Effector CD4-positive, alpha-beta T cell (primary cell): ENCODE measurements around the gene PDGFA.
"Not testable (repeated sequence)": the region's sequence is repeated elsewhere in the genome, so short reads cannot be mapped to it uniquely, and the experiment has no call there.

Experiments used
- DNase-seq: peaks from one replicate; pipeline ENCODE4 v3.0.0-alpha.2; 2020

Gene PDGFA

DNA sequence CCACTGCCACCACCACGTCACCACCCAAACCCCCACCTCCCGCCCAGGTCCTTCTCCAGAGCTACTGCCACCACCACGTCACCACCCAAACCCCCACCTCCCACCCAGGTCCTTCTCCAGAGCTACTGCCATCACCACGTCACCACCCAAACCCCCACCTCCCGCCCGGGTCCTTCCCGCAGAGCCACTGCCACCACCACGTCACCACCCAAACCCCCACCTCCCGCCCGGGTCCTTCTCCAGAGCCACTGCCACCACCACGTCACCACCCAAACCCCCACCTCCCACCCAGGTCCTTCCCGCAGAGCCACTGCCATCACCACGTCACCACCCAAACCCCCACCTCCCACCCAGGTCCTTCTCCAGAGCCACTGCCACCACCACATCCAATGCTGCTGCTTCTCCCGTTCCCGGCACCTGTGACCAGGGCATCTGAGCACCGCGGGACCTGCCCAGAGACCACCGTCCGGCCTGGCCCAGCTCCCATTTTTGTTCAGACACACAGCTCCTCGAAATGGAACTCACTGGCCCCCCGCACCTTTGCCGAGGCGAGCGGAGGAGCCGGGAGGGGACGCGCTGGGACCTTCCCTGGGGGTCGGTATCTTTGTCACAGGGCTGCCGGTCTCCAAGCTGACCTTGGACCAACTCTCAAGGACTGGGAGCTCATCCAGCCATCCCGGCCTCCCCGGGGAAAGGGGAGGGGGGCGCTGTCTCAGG is 32.7 kb upstream of the PDGFA start:
- not testable (repeated sequence) for DNase-seq

DNA sequence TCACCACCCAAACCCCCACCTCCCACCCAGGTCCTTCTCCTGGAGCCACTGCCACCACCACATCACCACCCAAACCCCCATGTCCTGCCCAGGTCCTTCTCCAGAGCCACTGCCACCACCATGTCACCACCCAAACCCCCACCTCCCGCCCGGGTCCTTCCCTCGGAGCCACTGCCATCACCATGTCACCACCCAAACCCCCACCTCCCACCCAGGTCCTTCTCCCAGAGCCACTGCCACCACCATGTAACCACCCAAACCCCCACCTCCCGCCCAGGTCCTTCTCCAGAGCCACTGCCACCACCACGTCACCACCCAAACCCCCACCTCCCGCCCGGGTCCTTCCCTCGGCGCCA is 31.9 kb upstream of the PDGFA start:
- DNase-seq: not testable (repeated sequence)

DNA sequence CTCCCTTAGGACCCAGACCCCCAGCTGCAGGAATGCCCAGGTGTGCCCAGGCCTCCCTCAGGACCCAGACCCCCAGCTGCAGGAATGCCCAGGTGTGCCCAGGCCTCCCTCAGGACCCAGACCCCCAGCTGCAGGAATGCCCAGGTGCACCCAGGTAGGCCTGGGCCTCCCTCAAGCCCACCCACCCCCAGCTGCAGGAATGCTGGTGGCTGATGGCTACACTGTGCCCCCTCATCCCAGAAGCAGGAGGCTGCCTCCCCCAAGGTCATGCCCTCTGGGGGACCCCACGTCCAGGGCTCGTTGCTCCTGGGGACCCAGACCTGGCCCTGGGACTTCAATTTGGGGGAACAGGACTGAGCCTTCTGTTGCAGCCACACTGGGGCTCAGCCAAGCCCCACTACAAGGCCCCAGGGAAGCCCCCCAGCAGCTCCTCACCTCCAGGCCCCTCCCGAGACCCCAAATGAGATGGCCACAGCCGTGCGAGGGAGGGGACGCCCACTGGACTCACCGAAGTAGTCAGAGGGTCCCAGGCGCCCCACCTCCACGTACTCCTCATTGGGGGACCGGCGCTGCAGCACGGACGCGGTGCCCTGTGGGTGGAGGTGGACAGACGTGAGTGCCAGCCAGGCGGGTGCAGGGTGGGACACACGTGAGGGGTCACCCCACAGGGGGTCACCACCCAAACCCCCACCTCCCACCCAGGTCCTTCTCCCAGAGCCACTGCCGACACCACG is 31.4 kb upstream of the PDGFA start:
- DNase-seq: no peak

DNA sequence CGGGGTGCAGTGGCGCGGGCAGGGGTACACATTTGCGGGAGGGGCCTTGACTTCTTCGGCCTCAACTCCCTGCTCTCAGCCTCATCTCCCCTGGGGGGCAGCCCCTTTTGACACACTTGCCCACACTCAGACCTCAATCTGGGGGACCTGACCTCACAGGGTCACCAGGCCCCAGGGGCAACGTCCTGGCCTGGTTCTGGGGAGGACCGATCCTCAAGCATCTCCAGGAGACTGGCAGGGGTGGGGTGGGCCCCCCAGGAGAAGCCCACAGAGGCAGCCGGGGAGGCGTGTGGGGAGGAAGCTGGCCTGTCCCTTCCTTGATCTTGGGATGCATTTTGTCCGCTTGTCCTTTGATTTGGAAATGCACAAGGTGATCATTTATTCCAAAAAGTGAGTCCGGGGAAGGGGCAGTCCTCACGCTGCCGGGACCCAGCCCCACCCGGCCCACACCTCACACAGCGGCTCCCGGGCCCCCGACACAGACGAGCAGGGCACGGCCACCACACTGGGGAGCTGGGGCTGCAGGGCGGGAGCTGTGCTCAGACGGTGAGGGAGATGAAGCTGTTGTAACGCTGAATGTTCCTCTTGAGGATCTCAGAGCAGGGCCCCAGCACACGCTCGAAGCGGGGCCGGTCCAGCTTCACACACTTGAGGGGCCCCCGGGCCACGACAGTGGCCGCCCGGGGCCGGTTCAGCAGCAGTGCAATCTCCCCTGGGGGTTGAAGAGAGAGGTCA is 30.4 kb upstream of the PDGFA start:
- DNase-seq: no peak

DNA sequence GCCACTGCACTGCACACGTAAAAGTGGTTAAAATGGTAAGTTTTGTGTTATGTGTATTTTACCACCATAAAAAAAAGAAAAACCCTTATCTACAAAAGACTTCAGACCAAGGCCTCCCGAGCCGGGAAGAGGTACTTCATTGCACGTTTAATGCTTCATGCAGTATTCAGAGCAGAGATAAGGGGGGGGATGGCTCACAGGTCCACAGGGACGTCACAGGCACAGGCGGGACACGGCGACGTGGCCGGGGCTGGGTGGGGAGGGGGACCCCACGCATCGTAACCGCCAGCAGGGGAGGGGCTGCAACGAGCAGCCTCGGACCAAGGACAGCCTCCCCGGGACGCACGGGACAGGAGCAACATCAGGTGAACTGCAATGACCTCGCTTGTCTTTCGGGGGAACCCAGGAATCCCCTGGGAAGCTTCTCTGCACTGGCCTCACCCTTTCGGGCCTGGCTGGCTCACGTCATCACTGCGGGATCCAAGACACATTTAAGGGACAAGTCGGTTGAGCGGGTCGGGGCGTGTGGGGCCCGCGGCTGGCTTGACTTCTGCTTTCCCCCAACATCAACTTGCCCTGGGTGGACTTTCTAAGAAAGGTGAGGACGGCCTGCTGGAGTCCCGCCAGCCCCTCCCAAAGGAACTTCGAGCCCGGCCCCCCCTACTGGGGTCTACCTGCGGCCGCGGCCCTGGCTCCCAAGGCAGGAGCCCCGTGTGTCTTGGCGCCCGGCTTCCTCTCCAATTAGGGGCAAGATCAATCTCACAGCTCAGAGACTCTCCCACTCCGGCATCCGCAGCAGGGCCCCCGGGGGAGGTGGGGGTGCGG is 29.6 kb upstream of the PDGFA start:
- DNase-seq: no peak

DNA sequence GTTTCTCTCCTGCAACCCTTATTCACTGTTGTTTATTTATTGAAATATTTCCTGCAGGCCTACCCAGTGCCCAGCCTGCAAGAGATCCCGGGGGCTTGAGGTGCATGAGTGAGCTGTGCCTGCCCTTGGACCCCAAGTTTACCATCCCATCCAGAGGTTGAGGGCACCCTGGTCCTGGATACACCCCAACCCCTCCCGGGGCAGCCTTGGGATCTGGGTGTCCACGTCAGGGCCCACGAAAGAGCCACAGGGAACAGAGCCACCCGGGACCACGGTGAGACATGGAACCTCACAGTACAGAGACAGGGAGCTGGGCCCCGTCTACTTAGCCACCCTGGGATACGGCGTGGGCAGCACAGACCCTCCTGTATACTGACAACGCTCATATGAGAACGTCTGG is 28.8 kb upstream of the PDGFA start:
- no peak for DNase-seq

DNA sequence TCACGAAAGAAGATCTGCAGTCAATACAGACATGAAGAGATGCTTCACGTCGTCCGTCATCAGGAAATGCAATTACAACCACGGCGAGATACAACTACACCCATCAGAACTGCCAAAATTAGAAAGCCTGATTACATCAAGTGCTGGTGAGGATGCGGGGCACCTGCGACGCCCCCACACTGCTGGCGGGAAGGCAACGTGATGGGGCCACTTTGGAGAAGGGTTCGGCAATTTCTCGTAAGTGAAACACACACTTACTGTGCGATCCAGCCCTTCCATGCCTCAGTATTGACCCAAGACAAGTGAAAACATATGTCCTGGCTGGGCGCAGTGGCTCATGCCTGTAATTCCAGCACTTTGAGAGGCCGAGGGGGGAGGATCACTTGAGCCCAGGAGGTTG is 25.8 kb upstream of the PDGFA start:
- DNase-seq: no peak

DNA sequence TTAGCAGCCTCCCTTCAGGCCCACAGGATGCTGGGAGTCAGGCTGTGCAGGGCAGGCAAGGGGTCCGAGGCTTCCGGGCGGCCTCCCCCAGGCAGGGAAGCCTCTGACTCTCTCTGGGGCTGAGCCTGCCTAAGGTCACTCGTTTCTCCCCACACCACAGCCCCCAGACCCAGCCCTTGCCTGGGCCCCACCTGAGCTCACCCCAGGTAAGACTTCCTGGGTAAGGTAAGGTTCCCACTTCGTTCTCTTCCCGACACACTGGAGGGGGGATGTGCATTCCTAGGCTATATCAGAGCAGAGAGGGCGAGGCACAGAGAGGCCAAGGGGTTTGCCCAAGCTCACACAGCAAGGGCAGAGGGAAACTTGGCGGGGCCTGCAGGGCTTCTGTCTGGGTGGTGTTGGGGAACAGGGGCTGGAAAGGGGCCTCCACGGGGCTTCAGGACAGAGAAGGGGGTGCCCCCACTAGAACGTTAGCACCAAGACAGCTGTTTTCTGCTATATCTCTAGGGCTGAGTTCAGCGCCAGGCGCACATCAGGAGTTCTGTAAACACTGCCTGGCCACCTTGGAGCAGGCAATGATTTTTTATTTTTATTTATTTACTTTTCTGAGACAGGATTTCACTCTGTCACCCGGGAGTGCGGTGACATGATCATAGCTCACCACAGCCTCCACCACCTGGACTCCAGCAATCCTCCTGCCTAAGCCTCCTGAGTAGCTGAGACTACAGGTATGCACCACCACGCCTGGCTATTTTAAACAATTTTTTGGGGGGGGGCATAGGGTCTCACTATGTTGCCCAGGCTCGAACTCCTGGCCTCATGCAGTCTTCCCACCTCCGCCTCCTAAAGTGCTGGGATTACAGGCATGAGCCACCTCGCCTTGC is 24.9 kb upstream of the PDGFA start:
- no peak for DNase-seq

DNA sequence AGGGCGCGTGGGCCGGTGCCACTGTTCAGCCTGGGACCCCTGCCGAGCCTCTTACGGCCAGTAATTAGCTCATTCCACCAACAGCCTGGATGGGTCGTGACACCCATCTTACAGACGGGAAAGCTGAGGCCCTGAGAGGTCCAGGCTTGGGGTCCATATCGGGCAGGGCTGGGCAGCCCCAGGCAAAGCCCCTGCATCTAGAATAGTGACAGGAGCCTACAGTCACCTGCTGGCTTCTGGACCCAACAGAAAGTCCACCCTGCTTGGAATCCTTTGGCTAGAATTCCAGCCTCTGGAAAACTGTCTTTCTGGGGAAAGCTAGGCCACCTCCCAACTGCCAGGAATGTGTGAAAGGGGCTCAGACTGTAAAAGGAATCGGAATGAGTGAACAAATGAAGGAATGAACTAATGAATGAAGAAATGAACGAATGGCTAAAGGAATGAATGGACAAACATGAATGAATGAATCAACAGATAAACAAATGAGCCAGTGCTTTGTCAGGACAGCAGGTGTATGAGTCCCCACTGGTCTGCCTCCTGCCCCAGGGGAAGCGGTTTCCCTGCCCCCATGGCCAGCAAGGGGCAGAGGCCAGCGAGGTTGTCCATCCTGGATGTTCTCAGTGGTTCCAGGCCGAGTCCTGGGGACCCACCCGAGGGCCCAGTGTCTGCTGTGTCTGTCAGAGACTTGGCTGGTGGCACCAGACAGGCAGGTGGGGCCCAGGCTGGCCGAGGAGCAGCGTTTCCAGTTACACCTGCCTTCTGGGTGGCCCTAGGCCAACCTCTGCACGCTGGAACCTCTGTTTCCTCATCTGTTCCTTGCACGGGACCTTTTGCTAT is 24.1 kb upstream of the PDGFA start:
- DNase-seq: no peak

DNA sequence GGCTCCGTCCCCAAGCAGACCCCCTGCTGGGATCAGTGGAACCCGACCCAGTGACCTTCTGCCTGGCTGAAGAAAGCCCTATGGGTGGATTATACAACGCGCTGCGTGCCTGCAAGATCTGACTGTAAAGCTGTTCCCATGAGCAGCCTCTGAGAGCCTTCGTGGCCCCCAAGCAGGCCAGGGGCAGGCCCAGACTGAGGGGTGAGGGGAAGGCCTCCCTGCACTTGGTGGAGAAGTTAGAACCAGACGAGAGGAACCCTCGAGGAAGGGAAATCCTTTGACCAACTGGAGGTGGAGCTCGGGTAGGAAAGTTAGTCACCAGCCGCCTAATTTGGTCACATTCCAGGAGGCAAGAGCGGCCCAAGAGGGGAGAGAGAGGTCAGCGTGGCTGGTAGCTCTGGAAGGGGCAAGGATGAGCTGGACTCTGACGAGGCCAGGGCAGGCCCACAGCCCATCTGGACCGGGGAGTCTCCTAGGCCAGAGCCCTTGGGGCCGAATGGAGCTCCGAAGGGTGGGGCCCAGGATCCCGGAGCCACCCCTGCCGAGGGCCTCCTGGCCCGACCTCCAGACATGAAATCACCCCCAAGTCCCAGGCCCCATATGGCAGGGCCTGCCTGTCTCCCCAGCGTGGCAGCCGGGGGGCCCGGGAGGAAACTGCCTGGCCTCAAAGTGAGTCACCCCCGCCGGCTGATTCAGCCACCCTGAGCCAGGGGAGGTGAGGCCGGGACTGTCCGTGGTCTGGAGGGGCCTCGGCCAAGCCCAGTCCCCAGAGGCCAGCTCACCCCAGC is 23.3 kb upstream of the PDGFA start:
- DNase-seq: no peak

DNA sequence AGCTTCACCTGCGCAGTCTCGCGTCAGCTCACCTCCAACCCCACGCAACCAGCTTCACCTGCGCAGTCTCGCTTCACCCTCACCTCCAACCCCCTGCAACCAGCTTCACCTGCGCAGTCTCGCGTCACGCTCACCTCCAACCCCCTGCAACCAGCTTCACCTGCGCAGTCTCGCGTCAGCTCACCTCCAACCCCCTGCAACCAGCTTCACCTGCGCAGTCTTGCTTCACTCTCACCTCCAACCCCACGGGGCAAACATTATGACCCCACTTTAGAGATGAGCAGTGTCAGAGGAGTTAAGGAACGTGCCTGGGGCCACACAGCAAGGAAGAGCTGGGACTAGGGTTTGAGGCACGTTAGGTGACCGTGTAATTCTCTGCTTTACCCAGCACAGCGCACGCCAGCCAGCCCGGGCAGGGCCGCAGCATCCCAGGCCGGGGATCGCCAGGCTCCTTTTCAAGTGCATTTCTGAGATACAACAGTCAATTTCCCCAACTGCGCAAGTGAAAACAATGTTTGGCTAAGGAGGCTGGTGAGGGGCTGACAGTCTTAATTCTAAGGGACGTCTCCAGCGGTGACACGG is 22.6 kb upstream of the PDGFA start:
- DNase-seq: no peak

DNA sequence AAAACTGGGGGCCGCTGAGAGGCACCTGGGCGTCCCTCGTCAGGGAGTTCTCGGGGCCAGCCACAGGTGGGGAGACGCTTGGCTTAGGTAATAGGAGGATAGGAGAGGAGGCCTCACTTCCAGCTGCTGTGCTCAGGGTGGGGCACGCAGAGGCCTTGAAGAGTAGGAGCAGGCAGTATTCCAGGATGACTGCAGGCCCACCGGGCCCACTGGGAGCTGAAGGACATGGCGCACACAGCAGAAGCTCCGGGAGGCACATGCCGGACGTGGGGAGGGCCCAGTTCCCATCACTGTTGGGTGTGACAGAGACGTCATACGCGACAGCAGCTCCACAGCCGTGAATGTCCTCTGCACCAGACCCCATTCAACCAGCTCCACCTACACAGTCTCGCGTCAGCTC is 22.0 kb upstream of the PDGFA start:
- DNase-seq: no peak

DNA sequence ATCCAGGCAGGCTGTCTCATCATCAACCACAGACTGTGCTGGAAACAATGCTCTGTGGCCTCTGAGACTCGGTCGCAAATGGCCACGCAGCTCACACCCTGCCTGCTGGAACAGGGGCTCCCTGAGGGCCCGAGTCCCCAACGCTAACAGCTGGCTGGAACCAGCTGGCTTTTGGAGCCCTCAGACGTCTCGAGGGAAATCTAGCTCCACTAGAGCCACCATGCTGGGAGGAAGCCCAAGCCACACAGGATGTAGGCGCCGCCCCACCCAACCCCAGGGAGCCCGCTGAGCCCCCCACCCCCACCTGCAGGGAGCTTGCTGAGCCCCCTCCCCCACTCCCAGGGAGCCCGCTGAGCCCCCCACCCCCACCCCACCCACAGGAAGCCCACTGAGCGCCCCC is 21.4 kb upstream of the PDGFA start:
- no peak for DNase-seq

DNA sequence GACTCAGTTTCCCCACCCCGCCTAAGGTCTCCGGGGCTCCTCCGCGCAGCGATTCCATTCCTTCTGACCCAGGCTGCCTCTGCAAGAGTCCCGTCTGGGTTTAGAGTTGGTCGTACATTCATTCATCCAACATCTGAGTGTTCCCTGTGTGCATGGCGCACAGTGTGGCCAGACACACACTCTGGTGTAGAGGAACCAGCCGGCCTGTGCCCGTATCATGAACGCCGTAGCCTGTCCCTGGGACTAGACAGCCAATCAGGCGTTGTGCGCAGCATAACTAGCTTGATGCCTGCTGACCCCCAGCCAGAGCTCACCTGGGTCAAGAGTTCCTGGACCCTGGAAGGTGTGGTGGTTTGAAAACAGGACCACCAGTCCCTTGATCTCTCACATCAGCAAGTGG is 20.9 kb upstream of the PDGFA start:
- DNase-seq: no peak

DNA sequence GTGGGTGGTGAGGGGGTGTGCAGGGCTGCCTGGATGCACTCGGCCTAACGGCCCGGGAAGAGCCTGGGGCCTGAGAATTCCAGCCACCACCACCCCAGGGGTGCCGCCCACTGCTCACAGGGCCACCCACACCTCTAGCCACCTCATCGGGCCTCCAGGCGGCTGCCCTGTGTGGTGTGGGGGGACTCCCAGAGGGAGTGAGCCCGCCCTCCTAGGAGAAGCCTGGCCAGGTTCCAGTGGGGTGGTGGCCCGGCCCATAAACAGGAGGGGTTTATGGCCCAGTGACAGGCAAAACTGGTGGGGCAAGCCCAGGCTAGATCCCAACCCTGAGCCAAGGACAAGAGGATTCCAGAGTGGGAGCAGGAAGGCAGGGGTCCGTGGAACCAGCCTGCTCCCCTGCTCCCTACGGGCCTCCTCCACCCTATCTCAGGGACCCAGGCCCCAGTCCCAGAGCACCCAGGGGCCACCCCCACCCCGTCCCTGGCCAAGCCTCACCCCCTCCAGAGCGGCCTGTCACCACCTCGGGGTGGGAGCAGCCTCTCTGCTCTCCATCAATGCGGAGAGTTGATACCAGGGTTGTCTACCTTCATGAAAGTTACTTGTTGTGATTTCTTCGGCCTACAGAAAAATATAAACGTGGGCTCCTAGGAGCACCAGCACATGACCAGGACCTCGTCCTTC is 20.2 kb upstream of the PDGFA start:
- DNase-seq: no peak

DNA sequence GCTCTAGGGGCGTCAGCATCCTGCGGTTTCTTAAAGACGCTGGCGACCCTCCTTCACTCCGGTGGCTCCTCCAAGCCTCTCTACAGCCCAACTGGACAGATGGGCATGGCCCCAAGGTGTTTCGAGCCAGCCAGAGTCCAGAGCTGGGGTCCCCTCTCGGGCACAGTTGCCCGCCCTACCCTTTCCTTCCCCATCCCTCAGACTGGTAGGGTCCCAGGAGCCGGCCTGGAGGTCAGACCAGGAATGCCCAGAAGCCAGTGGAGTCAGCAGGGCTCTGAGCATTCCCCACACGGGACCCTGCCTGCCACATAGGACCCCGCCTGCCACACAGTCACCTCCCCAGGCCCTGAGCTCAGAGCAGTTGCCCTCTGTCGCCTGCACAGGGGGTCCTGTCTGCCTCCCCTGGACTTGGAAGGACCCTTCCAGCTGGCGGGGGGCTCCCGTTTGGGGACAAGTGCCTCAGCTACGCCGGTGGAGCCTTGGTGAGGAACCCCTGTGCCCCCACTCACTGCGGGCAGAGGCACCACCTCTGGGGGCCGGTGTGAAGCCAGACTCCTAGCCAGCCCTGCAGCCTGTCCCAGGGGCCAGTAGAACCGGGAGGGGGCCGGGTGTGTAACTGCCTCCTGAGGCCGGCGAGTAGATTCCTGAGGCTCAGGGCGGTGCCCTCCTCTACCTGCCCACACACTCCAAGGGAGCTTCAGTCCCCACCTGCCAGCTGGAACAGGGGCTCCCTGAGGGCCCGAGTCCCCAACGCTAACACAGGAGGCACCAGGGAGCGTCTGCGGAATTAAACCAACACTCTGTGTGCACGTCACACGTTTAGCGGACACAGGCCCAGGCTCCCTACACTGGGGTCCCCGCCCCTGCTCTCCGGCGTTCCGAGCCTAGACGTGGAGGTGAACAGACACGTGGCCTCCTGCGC is 19.4 kb upstream of the PDGFA start:
- no peak for DNase-seq

DNA sequence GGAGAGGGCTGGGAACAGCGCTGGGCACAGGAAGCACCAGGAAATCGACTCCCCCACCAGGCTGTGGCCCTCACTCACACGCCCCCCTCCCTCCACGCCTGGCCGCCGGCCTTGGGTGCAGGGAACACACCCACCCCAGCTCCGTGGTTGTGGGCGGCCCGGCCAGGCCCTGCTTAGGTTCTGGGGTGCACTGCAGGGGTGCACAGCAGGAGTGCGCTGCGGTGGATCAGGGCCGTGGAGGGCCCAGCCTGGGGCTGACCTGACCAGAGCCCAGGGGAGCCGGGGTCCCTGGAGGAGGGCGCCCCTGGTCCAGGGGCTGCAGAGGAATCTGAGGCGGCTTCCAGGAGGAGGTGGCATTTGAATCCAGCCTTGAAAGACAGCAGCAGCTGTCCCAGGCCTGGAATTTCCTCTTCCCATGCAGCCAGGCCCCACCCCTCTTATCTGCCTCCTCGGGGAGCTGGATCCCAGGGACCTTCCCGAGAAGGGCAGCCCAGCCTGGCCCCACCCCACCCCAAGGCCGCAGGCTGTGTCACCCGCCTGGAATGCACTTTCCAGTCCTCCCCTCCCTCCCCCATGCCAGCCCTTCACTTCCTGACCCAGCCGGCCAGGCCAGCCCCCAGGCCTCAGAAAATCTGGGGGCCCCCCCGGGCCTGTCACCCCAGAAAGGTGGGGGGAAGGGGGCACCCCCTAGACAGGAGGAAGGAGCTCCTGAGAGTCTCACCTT is 18.4 kb upstream of the PDGFA start:
- DNase-seq: no peak
